ENCODE measurements around the gene SLC13A3. TPM values are rescaled to one million over a fixed set of nuclear protein-coding genes. Genes with fewer than 3 reads are reported as not detected.

SLC13A3 gene
- total RNA-seq, 1 experiment from 2014 or later = 17.5 TPM

DNA sequence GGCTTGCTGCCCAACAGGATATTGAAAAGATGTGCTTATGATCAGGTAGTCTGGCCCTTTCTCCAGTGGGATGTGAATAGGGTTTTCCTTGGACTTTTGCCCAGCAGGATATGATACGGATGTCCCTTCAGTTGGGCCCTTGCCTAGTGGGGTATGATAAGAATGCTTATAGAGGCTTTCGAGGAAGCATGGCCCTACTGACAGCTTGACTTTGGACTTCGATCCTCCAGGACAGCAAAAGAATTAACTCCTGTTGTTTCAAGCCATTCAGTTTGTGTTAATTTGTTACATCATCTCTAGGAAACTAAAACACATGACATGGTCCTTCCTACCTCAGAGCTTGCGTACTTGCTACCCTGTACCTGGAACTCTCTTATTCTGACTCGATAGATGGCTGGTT, 128.2 kb downstream of the SLC13A3 start:
- H3K4me3 Mint-ChIP-seq = no peak overlapping the region
- H4K8ac ChIP-seq (replicated peaks; ENCODE audit: insufficient read length, low read depth, low read length) = no peak overlapping the region
- no peak overlapping the region for H3K23ac ChIP-seq (ENCODE audit: insufficient read length, low read depth, low read length)
- H3K56ac ChIP-seq (ENCODE audit: insufficient read length, low read depth, low read length) = no peak overlapping the region
- DNase-seq = no peak
- no peaks in the 10 kb centered on the region for H3K79me1 ChIP-seq (ENCODE audit: insufficient read depth, low read depth, low read length, poor library complexity, severe bottlenecking)
- no peak overlapping the region for H2BK120ac ChIP-seq (ENCODE audit: low read depth, low read length, poor library complexity, severe bottlenecking)
- no peak overlapping the region for H3K18ac ChIP-seq (ENCODE audit: insufficient read length, low read depth, low read length)
- H2AK5ac ChIP-seq (ENCODE audit: insufficient read length, low read length) = no peak overlapping the region
- no peaks in the 10 kb centered on the region for H3K27me3 ChIP-seq (ENCODE audit: insufficient read depth, low read length)
- H2AFZ ChIP-seq (ENCODE audit: low read length) = no peak overlapping the region
- H3K23me2 ChIP-seq (ENCODE audit: insufficient read length, low read depth, low read length, poor library complexity, severe bottlenecking) = no peaks in the 10 kb centered on the region
- H3K9ac ChIP-seq (ENCODE audit: extremely low read depth, insufficient read length, low read length) = no peak overlapping the region
- H2BK20ac ChIP-seq (ENCODE audit: low read depth, low read length, poor library complexity, severe bottlenecking) = no peak overlapping the region
- H3K4me1 ChIP-seq (ENCODE audit: insufficient read depth, low read length) = no peaks in the 10 kb centered on the region
- no CpG with 5 or more reads among the region's 5 CpGs for WGBS (ENCODE audit: extremely low coverage, insufficient read length, low lambda C conversion rate)
- H3K27ac ChIP-seq (ENCODE audit: insufficient read length, low read depth, low read length) = no peak overlapping the region
- H3T11ph ChIP-seq (ENCODE audit: low read length) = no peak overlapping the region
- no peaks in the 10 kb centered on the region for H3K79me2 ChIP-seq (ENCODE audit: insufficient read depth, low read length)
- H2BK12ac ChIP-seq (ENCODE audit: insufficient read length, low read depth, low read length) = no peak overlapping the region
- no peak overlapping the region for H2BK15ac ChIP-seq (ENCODE audit: low read depth, low read length)
- no peak overlapping the region for H3K27ac Mint-ChIP-seq
- no peaks in the 10 kb centered on the region for H4K20me1 ChIP-seq (ENCODE audit: control insufficient read depth, insufficient read depth, insufficient read length)
- no peak overlapping the region for H3K4ac ChIP-seq (ENCODE audit: low read depth, low read length)
- H3K9me3 ChIP-seq (ENCODE audit: control insufficient read depth, low read depth, low read length) = no peaks in the 10 kb centered on the region
- no peak overlapping the region for H3K4me2 ChIP-seq (ENCODE audit: insufficient read depth, insufficient read length, low read length)
- TF ChIP-seq, protein P1, sequence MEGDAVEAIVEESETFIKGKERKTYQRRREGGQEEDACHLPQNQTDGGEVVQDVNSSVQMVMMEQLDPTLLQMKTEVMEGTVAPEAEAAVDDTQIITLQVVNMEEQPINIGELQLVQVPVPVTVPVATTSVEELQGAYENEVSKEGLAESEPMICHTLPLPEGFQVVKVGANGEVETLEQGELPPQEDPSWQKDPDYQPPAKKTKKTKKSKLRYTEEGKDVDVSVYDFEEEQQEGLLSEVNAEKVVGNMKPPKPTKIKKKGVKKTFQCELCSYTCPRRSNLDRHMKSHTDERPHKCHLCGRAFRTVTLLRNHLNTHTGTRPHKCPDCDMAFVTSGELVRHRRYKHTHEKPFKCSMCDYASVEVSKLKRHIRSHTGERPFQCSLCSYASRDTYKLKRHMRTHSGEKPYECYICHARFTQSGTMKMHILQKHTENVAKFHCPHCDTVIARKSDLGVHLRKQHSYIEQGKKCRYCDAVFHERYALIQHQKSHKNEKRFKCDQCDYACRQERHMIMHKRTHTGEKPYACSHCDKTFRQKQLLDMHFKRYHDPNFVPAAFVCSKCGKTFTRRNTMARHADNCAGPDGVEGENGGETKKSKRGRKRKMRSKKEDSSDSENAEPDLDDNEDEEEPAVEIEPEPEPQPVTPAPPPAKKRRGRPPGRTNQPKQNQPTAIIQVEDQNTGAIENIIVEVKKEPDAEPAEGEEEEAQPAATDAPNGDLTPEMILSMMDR (conservative IDR thresholded peaks at IDR 0.05) = no peak
- H3K36me3 Mint-ChIP-seq (ENCODE audit: insufficient read depth in 1 of 3, low read depth in 3 of 3) = no peaks in the 10 kb centered on the region
- no peak overlapping the region for H4K91ac ChIP-seq (ENCODE audit: insufficient read length, low read depth, low read length)
- no peak overlapping the region for H2BK5ac ChIP-seq (ENCODE audit: insufficient read length, low read length)
- H3K4me1 Mint-ChIP-seq = peaks cover 0 to 6% of the 10 kb centered on the region in 2 experiments; a peak in 3 of 4 replicates
- no peak overlapping the region for H3K14ac ChIP-seq (ENCODE audit: insufficient read depth, low read length)
- H3K27me3 Mint-ChIP-seq (ENCODE audit: low read depth) = peaks cover 29% of the 10 kb centered on the region
- H4K5ac ChIP-seq (ENCODE audit: insufficient read length, low read depth, low read length) = no peak overlapping the region
- peaks cover 0 to 1% of the 10 kb centered on the region in 2 experiments; a peak in 1 of 5 replicates for H3K9me3 Mint-ChIP-seq

Data from H9 (cell line).